Peyer's patch (tissue), 4 donors: Measurements from ENCODE around the gene PLEKHG2.

Source experiments
- POLR2A ChIP-seq, 2 donors: fragments of 450-650 bp; IDR thresholded peaks; one replicate each; pipeline ENCODE4 v1.5.1; 2017; ENCODE audit warnings: antibody characterized with exemption in 2 of 2, mild to moderate bottlenecking in 2 of 2, moderate library complexity in 2 of 2
- TF ChIP-seq, protein P1 (sequence below), 6 experiments: fragments of 450-650 bp in 4 of 6; fragments of 200-600 bp in 2 of 6; sonication (generic) in 1 of 6; IDR thresholded peaks; one replicate each; pipeline ENCODE4 v1.5.1; 2017 to 2019; ENCODE audit warnings: antibody characterized with exemption in 6 of 6, mild to moderate bottlenecking in 3 of 6, moderate library complexity in 1 of 6

DNA sequence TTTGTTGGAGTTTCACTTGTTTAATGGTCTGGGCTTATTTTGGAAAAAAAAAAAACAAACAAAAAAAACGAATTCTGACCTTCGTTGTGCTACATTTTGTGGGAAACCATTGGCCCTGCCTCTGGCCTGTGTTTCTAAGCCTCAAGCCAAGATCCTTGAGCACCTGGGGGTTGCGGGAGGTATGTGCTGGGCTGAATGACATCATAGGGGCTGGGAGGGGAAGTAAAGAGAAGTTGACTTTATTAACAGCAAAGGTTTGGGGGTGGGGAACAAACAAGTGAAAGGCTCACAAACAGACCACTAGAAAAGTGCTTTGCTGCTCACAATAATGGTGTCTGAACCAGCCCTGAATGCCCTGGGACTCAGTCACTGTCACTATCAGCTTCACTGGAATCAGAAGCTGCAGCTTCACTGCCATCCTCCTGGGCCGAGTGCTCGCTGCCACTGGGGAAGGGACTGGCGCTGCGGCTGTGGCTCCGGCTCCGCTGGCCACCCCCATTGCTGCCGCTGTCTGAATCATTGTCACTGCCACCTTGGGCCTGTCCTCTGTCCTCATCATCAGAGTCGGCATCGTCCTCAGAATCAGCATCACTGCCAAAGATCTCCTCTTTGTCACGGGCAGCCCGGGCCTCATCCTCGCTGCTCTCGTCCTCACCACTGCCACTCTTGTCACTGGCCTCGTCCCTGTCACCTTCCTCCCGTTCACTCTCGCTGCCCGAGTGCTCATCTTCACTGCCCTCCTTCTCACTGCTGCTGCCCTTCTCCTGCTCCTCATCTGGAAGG is 26.6 kb upstream of the PLEKHG2 start:
- TF ChIP-seq, protein P1, sequence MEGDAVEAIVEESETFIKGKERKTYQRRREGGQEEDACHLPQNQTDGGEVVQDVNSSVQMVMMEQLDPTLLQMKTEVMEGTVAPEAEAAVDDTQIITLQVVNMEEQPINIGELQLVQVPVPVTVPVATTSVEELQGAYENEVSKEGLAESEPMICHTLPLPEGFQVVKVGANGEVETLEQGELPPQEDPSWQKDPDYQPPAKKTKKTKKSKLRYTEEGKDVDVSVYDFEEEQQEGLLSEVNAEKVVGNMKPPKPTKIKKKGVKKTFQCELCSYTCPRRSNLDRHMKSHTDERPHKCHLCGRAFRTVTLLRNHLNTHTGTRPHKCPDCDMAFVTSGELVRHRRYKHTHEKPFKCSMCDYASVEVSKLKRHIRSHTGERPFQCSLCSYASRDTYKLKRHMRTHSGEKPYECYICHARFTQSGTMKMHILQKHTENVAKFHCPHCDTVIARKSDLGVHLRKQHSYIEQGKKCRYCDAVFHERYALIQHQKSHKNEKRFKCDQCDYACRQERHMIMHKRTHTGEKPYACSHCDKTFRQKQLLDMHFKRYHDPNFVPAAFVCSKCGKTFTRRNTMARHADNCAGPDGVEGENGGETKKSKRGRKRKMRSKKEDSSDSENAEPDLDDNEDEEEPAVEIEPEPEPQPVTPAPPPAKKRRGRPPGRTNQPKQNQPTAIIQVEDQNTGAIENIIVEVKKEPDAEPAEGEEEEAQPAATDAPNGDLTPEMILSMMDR (IDR thresholded peaks at IDR 0.05), result no peak
- no peak for TF ChIP-seq POLR2A (IDR thresholded peaks at IDR 0.05)
